Neural progenitor cell (in vitro differentiated cells): Measurements from ENCODE around the gene LITAFD. TPM values are rescaled to one million over a fixed set of nuclear protein-coding genes. Genes with fewer than 3 reads are reported as not detected.
A peak's percentile ranks its signal among the peaks of the same experiment; 100 is the strongest.

Experiments used
- DNase-seq: peaks from one replicate; pipeline ENCODE4 v3.0.0-alpha.2; 2016; ENCODE audit warnings: low spot score
- H2AFZ ChIP-seq: fragments of 200-600 bp; sonication (generic); replicated peaks from 2 replicates; pipeline ENCODE4 v1.6.1; 2016; ENCODE audit warnings: antibody characterized with exemption
- H3F3A ChIP-seq: fragments of 200-600 bp; sonication (generic); 2 replicates; pipeline ENCODE4 v1.6.1; 2016; ENCODE audit warnings: antibody characterized with exemption, low read depth
- H3K27ac ChIP-seq: fragments of 200-600 bp; sonication (generic); 2 replicates; pipeline ENCODE4 v1.5.1; 2016; ENCODE audit warnings: mild to moderate bottlenecking
- H3K27me3 ChIP-seq: fragments of 200-600 bp; sonication (generic); 2 replicates; pipeline ENCODE4 v1.6.1; 2016; ENCODE audit warnings: mild to moderate bottlenecking, moderate library complexity
- H3K36me3 ChIP-seq: fragments of 200-600 bp; sonication (generic); 2 replicates; pipeline ENCODE4 v1.5.1; 2016
- H3K4me1 ChIP-seq: fragments of 200-600 bp; sonication (generic); 2 replicates; pipeline ENCODE4 v1.6.1; 2016; ENCODE audit warnings: mixed run types
- H3K4me2 ChIP-seq: fragments of 200-600 bp; sonication (generic); 2 replicates; pipeline ENCODE4 v1.6.1; 2016
- H3K4me3 ChIP-seq: fragments of 200-600 bp; sonication (generic); 2 replicates; pipeline ENCODE4 v1.5.1; 2016
- H3K79me2 ChIP-seq: fragments of 200-600 bp; sonication (generic); 2 replicates; pipeline ENCODE4 v1.6.1; 2016; ENCODE audit warnings: low read depth
- H3K9ac ChIP-seq: fragments of 200-600 bp; sonication (generic); 2 replicates; pipeline ENCODE4 v1.6.1; 2016
- H3K9me3 ChIP-seq: fragments of 200-600 bp; sonication (generic); 2 replicates; pipeline ENCODE4 v1.5.1; 2016; ENCODE audit warnings: low read depth
- H4K20me1 ChIP-seq: fragments of 200-600 bp; sonication (generic); 2 replicates; pipeline ENCODE4 v1.6.1; 2016; ENCODE audit warnings: low read depth
- H3K27ac Mint-ChIP-seq: 3 replicates; pipeline ENCODE4 v1.8.0; 2021; ENCODE audit warnings: mixed read lengths
- H3K27me3 Mint-ChIP-seq: 2 replicates; pipeline ENCODE4 v1.8.0; 2022; ENCODE audit warnings: low read depth, mild to moderate bottlenecking, inconsistent platforms, moderate library complexity, mixed read lengths; ENCODE audit not compliant: insufficient read depth
- H3K36me3 Mint-ChIP-seq: 3 replicates; pipeline ENCODE4 v1.8.0; 2021; ENCODE audit warnings: mixed read lengths
- H3K4me1 Mint-ChIP-seq: 3 replicates; pipeline ENCODE4 v1.8.0; 2021; ENCODE audit warnings: mixed read lengths
- H3K4me3 Mint-ChIP-seq: 3 replicates; pipeline ENCODE4 v1.8.0; 2021; ENCODE audit warnings: mild to moderate bottlenecking, moderate library complexity, mixed read lengths
- H3K9me3 Mint-ChIP-seq: 3 replicates; pipeline ENCODE4 v1.8.0; 2020; ENCODE audit warnings: mixed read lengths
- CTCF ChIP-seq: fragments of 200-600 bp; sonication (generic); IDR thresholded peaks from 2 replicates; pipeline ENCODE4 v1.5.1; 2017; ENCODE audit warnings: antibody characterized with exemption, mild to moderate bottlenecking
- EZH2 ChIP-seq: fragments of 200-600 bp; sonication (generic); IDR thresholded peaks from 2 replicates; pipeline ENCODE4 v1.6.1; 2017; ENCODE audit warnings: antibody characterized with exemption, mild to moderate bottlenecking, moderate library complexity
- EZH2phosphoT487 ChIP-seq: fragments of 200-600 bp; sonication (generic); IDR thresholded peaks from 2 replicates; pipeline ENCODE4 v1.6.1; 2017; ENCODE audit warnings: antibody characterized with exemption
- total RNA-seq: library from RNA; depleted of rRNA; stranded (reverse); fragments of >200 nt; gene quantifications from 2 replicates; pipeline ENCODE4 v1.2.3, GENCODE V29; 2015; ENCODE audit warnings: low replicate concordance

The LITAFD gene
- total RNA-seq, 1 donor from 2014 or later = not detected

GRCh38 chr16:8919089-8919933, 37.2 kb downstream of the LITAFD start:
- peaks cover 22% of the 10 kb centered on the region for H3K79me2 ChIP-seq
- peaks cover 8% of the 10 kb centered on the region for H3K4me1 ChIP-seq
- Mint-ChIP-seq H3K9me3 (no peaks in the 10 kb centered on the region), H3K4me1 (peaks cover 42% of the 10 kb centered on the region), H3K36me3 (peaks cover 60% of the 10 kb centered on the region), H3K27ac (no peak overlapping the region), H3K27me3 (peaks cover 3% of the 10 kb centered on the region), H3K4me3 (no peak overlapping the region)
- peaks cover 36% of the 10 kb centered on the region for H4K20me1 ChIP-seq
- no peak overlapping the region for H3K9ac ChIP-seq
- H3K4me2 ChIP-seq = no peak overlapping the region
- no peak overlapping the region for H2AFZ ChIP-seq
- H3K36me3 ChIP-seq = peaks cover 25% of the 10 kb centered on the region
- TF ChIP-seq CTCF (no peak), EZH2phosphoT487 (no peak), EZH2 (no peak)
- H3K27me3 ChIP-seq = no peaks in the 10 kb centered on the region
- no peak for DNase-seq
- no peaks in the 10 kb centered on the region for H3K9me3 ChIP-seq
- H3K27ac ChIP-seq = no peak overlapping the region
- H3K4me3 ChIP-seq = no peak overlapping the region
- peaks cover under 1% of the 10 kb centered on the region for H3F3A ChIP-seq

- H4K20me1 ChIP-seq = peaks cover 36% of the 10 kb centered on the region
- peaks cover 22% of the 10 kb centered on the region for H3K79me2 ChIP-seq
- no peak overlapping the region for H3K4me3 Mint-ChIP-seq
- no peak overlapping the region for H3K4me2 ChIP-seq
- no peaks in the 10 kb centered on the region for H3F3A ChIP-seq
- H3K27ac ChIP-seq = no peak overlapping the region
- peaks cover 46% of the 10 kb centered on the region for H3K4me1 Mint-ChIP-seq
- H3K27ac Mint-ChIP-seq = peak overlapping the region; percentile 41
- H3K36me3 ChIP-seq = peaks cover 24% of the 10 kb centered on the region
- H3K27me3 ChIP-seq = no peaks in the 10 kb centered on the region
- DNase-seq = no peak
- peaks cover 56% of the 10 kb centered on the region for H3K36me3 Mint-ChIP-seq
- H3K9me3 Mint-ChIP-seq = no peaks in the 10 kb centered on the region
- no peak overlapping the region for H2AFZ ChIP-seq
- no peak overlapping the region for H3K4me3 ChIP-seq
- peaks cover 8% of the 10 kb centered on the region for H3K4me1 ChIP-seq
- H3K9ac ChIP-seq = no peak overlapping the region
- peaks cover 5% of the 10 kb centered on the region for H3K27me3 Mint-ChIP-seq
- no peak for TF ChIP-seq CTCF
- TF ChIP-seq EZH2phosphoT487 = no peak
- no peak for TF ChIP-seq EZH2
- no peaks in the 10 kb centered on the region for H3K9me3 ChIP-seq
Observed at GRCh38 chr16:8919934-8920462, 37.8 kb downstream of the LITAFD start.

GRCh38 chr16:8920645-8921346, 38.6 kb downstream of the LITAFD start:
- Histone ChIP-seq H3K27me3 (no peaks in the 10 kb centered on the region), H3K9me3 (no peaks in the 10 kb centered on the region), H3K79me2 (peaks cover 29% of the 10 kb centered on the region), H3K4me2 (no peak overlapping the region), H3K4me1 (peaks cover 8% of the 10 kb centered on the region), H2AFZ (no peak overlapping the region), H3K4me3 (no peak overlapping the region), H3F3A (no peaks in the 10 kb centered on the region), H3K9ac (no peak overlapping the region), H3K36me3 (peaks cover 18% of the 10 kb centered on the region), H3K27ac (no peak overlapping the region), H4K20me1 (peaks cover 44% of the 10 kb centered on the region)
- DNase-seq = no peak
- Mint-ChIP-seq H3K27me3 (peaks cover 3% of the 10 kb centered on the region), H3K4me3 (no peak overlapping the region), H3K27ac (no peak overlapping the region), H3K9me3 (no peaks in the 10 kb centered on the region), H3K4me1 (peaks cover 43% of the 10 kb centered on the region), H3K36me3 (peaks cover 55% of the 10 kb centered on the region)
- TF ChIP-seq CTCF (no peak), EZH2phosphoT487 (no peak), EZH2 (no peak)
